NOMO-1 treated with DMSO at 0.1 percent for 48 hours (cell line): Measurements from ENCODE around the gene PABPN1L.
A peak's percentile ranks its signal among the peaks of the same experiment; 100 is the strongest.
"Not testable (repeated sequence)": the region's sequence is repeated elsewhere in the genome, so short reads cannot be mapped to it uniquely, and the experiment has no call there.

Experiments
- DNase-seq: peaks from one replicate; lab custom pipeline; 2025; ENCODE audit not compliant: unreplicated experiment; lab: John Stamatoyannopoulos, UW

The PABPN1L gene

GRCh38 chr16:88833086-88833485 lies 33.4 kb downstream of the PABPN1L start:
- DNase-seq: no peak

- no peak for DNase-seq
Observed at GRCh38 chr16:88831838-88832237, 34.6 kb downstream of the PABPN1L start.

- DNase-seq: no peak
Observed at GRCh38 chr16:88830783-88831182, 35.7 kb downstream of the PABPN1L start.

GRCh38 chr16:88830258-88830657 lies 36.2 kb downstream of the PABPN1L start:
- DNase-seq: no peak

- no peak for DNase-seq
Observed at GRCh38 chr16:88828711-88829110, 37.7 kb downstream of the PABPN1L start.

GRCh38 chr16:88827727-88828126 lies 38.7 kb downstream of the PABPN1L start:
- no peak for DNase-seq

- no peak for DNase-seq
Observed at GRCh38 chr16:88826070-88826840, 40.2 kb downstream of the PABPN1L start.

- DNase-seq: no peak
Observed at GRCh38 chr16:88825146-88825545, 41.3 kb downstream of the PABPN1L start.

GRCh38 chr16:88824256-88825077 lies 42.0 kb downstream of the PABPN1L start:
- no peak for DNase-seq

- not testable (repeated sequence) for DNase-seq
Observed at GRCh38 chr16:88823646-88824045, 42.8 kb downstream of the PABPN1L start.

GRCh38 chr16:88822281-88823040 lies 44.0 kb downstream of the PABPN1L start:
- DNase-seq: no peak

GRCh38 chr16:88821168-88821850 lies 45.2 kb downstream of the PABPN1L start:
- DNase-seq: no peak

GRCh38 chr16:88820385-88821025 lies 46.0 kb downstream of the PABPN1L start:
- DNase-seq: no peak

GRCh38 chr16:88819126-88819525 lies 47.3 kb downstream of the PABPN1L start:
- no peak for DNase-seq

GRCh38 chr16:88818575-88818874 lies 47.9 kb downstream of the PABPN1L start:
- no peak for DNase-seq

GRCh38 chr16:88817785-88818574 lies 48.5 kb downstream of the PABPN1L start:
- DNase-seq: no peak

GRCh38 chr16:88816736-88817535 lies 49.5 kb downstream of the PABPN1L start:
- DNase-seq: no peak

- peak; percentile 28 for DNase-seq
Observed at GRCh38 chr16:88815901-88816589, 50.4 kb downstream of the PABPN1L start.
